Activated CD8-positive, alpha-beta memory T cell treated with anti-CD3 and anti-CD28 coated beads for 4 hours (primary cell): ENCODE data around the gene RNASE13.

Source experiments
- DNase-seq, 2 donors: peaks; one replicate each; pipeline ENCODE4 v3.0.0-alpha.2; 2020; ENCODE audit warnings: low read depth in 2 of 2

Gene RNASE13

DNA sequence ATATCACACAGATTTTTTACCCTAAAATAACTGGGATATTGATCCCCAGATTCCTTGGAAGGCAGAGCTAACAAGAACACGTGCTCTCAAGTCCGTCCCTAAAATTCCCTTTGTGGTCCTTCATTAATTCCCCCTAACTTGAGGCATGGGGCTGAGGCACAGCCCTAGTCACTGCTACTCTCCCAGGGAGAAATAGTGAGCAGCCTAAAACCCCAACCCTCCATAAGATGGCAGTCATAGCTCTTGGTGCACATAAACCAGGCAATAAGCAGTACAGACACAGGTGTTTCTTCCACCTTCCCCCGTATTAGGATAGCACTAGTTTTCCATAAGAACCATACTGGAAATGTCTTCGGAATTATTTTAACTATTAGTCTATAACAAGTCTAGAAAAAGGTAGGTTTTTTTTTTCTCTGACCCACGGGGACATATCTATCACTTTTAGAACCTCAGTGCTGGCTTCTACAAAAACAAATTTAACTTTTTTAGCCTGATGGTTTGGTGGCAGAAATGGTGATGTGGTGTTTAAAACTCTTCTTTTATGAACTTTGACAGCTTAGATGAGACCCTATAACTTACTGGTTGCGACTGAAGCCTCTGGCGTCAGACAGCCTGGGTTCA lies 32.4 kb upstream of the RNASE13 start:
- no peak for DNase-seq

DNA sequence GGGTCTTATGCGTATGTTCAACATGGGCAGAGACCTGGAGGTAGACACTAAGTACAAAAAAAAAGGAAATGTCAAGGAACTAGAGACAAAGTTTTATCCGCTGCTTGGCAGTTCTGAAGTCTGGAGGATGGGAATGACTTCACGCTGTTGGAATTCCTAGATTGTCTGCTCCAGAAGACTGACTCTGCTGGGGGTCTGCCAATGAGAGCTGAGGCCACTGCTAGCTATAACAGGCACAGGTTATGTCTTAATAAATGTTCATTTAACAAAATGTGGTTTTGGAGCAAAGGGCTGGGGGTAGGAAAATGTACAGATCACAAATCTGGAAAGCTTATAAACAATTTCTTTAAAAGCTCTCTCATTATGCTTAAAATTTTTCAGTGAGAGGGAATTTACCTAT lies 28.9 kb upstream of the RNASE13 start:
- no peak for DNase-seq

DNA sequence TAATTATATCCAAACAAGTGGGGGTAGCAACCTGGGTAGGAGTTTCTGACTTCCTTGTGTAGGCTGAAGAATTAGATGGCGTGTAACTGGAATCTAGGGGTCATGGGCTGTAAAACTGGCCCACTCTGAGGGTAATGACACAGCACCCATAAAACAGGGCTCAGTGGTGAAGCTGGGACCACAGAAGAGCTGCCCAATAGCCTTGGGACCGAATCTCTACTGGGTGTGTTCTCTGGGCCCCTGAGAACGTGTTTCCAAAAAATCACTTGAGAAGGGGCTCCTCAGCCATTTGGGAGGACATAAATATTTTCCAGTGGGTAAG lies 26.7 kb upstream of the RNASE13 start:
- DNase-seq, result no peak

DNA sequence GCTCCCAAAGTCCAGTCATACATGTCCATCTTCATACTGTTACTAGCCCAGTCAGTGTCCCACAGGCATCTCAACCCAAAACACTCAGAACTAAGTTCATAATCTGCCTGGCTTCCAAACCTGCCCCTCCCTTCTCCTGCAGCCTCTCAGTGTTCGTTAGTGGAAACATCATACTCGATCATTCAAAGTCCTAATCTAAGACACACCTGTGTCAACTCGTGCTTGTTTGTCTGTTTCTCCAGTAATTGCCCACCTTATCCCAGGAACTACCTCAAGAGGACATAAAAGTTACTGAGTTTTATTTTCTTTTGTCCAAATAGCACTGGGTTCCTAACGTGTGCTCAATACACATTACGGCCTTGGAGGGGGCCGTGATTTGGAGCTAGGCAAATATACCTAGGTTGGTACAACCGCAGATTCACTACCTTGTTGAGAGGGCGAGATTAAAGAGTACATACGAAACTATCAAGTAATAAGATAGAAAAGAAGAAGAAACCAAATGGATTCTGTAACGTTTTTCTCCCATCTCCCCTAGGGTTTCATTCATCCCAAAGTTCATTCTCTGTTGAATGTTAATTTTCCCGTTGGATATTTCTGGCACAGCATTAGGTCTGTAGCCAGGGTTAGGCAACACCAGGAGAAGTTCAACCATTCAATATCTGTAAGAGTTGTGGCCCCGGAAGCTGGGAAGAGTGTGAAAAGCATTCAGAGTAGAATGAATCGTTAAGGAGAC lies 26.2 kb upstream of the RNASE13 start:
- no peak for DNase-seq

DNA sequence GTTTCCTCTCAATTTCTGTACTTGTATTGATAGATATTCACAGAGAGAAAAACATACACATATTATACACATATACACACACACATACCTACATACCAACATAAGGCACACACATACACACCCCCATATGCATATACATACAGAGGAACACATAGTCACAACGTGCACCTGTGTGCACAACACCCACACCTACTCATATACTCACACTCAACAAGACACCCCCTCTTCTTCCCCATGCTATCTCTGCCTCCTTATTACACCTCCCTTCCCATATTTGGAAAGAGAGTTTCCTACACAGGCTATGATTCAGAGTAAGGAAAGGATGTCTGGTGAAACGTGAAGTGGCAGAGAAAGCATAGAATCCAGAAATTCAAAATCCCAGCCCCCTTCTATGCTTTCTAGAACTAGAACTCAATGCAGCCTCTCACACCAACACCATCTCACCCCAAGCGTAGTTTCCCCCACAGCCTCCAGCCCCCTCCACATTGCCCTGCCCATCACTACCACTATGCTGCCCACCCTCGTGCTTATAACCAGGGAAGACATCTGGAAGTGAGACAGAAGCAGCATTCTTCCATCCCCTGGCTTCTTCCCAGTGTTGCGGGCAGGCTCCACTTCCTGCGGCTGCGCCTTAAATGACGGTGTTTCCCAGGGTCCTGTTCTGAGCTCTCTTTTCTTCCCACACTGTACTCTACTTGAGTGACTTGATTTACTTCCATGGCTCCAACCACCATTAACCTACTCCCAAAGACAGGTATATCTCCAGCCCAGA lies 25.4 kb upstream of the RNASE13 start:
- DNase-seq, result no peak

DNA sequence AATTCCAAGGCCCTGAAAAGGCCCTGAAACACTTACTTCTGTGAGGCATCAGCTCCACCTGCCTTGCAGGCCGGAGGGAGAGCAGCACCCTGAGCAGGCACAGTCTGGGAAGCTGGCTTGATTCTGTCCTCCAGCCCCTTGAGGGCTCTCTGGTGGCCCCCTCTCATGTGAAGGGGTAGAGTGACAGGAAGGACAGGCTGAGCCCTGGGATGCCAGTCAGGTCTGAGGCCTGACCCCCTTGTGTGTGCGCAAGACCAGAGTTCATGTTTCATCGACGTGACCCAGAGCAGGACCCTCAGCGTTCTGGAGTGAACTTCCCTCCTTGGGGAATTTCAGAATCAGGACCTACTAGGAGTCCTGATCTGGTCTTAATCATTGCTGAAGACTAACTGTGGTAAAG lies 24.3 kb upstream of the RNASE13 start:
- DNase-seq, result no peak

DNA sequence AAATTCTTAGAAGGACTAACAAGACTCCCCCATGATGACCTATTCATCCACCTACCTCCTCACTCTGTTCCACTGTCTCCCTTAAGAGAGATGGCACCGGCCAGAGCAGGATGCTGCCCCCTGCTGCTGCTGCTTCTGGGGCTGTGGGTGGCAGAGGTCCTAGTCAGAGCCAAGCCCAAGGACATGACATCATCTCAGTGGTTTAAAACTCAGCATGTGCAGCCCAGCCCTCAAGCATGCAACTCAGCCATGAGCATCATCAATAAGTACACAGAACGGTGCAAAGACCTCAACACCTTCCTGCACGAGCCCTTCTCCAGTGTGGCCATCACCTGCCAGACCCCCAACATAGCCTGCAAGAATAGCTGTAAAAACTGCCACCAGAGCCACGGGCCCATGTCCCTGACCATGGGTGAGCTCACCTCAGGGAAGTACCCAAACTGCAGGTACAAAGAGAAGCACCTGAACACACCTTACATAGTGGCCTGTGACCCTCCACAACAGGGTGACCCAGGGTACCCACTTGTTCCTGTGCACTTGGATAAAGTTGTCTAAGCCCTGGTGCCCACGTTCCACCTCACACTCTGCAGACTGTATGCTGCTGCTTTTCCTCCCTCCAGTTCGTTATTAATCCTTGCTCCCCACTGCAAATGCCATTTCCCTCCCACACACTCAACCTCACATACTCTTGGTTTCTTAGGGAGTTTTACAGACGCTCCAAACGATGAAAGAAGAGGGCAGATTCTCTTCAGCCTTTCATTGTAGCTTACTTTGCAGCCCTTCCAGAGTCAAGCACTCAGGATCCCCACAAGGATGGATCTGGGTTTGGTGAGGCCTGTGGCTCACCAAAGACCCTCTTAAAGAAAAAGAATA lies 23.4 kb upstream of the RNASE13 start, which contains the start of gene RNASE8:
Gene RNASE8 (plus strand): TSS at position 20 of the 873 bp plus-strand sequence. CDS start 71 bp downstream, at position 91.
- no peak for DNase-seq

DNA sequence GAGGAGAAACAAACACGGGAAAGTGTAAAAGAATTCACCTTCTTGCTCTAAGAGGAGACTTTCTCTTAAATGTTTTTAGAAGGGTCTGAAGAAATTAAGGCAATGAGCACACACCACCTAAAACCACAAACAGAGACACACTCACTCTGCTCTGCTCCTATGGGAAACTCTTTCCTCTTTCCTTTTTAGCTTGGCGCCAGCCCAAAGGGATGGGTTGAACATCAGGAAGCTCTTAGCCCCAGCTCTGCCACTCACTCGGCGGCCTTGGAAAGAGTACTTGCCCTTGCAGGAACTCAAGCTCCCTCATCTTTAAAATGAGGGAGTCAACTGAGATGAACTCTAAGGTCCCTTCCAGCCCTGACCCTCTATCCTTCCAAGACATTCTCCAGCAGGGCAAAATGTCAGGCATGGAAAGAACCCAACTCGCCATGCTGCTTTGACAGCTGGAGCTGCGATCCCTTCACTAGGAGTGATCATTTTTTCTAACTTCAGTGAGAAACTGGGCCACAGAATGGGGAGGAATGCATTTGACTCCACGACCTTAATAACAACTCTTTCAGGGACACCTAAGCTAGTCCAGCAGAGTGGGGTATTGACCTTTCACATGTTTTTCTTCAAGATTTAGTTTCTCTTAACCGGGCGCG lies 22.0 kb upstream of the RNASE13 start:
- DNase-seq, result no peak

DNA sequence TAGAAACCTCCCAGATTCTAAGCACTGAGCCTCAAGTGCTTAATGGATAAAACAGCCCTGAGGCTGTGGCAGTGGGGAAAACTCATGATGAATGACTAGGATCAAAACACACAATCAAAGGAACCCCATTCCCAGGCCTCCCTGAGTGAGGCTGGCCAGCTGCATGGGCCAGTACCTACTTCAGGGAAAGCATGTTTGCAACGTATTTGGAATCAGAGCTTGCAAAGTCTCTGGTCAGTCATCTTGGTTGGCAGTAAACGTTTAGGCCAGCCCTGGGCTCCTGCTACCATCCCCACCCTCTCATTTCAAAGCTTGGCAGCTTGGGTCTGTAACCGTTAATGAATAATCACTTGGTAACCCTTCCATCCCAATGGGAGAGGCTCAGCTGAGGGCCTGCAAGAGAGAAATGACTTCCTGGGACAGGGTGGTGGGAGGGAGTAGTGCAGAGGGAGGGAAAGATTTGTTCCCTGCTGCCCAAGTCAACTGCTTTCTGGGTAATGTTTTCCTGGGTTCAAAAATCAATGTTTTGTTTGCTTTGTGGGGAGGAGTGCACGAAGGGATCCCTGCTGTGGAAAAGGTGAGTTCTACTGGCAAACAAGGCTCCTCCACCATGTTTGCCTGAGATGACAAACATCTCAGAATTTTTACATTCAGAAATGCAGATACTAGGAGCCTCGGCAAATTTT lies 21.0 kb upstream of the RNASE13 start:
- no peak for DNase-seq

DNA sequence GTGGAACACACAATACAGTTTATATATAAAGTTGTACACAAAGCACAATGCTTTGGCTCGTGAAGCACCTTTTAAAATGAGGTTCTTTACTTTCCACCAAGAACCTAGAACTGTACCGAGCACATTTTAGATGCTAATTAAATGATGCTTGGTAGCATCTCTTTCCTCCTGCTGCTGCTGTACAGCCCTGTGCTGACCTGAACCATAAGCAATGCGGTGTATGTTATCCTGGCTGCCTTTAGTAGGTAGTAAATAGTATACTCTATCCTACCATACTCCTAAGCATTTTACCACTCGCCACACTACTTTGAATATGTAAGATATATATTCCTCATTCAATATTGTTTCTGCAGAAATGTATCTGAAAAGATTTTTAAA lies 20.1 kb upstream of the RNASE13 start:
- DNase-seq, result no peak

DNA sequence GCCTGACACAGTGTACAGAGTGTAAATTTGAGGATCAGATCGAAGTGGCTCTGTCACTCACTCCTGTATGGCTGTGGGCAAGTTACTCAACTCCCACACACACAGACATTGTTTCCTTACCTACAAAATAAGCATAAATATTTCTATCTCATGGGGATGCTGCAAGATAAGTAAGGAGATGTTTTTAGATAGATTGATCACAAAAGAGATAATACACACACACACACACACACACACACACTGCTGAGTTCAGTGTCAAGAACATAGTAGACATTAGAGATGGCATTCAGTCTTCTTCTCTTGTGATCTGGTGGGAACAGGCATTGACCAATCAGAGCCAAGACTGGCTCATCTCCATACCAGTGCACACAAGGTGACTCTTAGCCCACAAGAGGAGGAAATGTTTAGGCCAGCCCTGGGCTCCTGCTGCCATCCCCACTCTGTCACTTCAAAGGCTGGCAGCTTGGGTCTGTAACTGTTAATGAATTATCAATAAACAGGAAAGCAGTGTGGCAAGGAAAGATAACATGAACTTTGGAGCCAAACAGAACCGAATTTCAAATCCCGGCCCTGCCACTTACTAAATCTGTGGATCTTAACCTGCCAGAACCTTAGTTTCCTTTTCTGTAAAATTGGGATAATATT lies 19.6 kb upstream of the RNASE13 start:
- no peak for DNase-seq

DNA sequence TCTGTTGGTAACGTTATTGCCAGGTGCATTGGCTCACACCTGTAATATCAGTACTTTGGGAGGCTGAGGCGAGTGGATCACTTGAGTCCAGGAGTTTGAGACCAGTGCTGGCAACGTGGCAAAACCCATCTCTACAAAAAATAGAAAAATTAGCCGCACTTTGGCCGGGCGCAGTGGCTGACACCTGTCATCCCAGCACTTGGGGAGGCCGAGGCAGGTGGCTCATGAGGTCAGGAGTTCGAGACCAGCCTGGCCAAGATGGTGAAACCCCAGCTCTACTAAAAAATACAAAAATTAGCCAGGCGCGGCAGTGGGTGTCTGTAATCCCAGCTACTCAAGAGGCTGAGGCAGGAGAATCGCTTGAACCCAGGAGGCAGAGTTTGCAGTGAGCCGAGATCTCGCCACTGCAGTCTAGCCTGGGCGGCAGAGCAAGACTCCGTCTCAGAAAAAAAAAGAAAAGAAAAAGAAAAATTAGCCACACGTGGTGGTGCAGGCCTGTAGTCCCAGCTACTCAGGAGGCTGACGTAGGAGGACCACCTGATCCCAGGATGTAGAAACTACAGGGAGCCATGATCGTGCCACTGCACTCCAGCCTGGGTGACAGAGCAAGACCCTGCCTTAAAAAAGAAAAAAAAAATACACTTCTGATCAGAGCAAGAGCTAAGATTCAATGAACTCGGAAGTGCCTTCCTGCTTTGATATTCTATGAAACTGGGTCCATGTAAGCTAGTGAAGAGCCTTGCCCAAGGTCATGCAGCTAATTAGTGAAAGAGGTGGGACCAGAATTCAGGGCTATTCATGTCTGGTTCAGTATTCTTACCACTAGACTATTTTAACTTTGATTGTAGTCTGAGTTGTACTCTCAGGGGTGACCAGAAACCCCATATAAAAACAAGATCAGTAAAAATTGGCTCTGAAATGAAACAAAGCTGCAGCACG lies 18.8 kb upstream of the RNASE13 start:
- no peak for DNase-seq

DNA sequence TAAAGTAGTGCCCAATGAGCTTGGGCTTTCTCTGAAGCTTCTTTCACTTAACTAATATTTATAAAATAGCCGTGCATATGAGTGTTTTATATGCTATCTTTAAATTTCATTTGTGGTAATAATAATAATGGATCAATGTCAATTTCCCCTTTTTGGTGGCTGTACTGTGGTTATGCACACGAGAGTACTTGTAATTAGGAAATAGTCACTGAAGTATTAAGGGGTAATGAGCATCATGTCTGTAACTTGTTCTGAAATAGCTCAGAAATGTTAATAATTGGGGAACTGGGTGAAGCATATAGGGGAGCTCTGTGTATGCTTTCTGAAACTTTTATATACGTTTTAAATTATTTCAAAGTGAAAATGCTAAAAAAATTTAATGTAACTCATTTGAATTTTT lies 16.0 kb upstream of the RNASE13 start:
- DNase-seq, result no peak

DNA sequence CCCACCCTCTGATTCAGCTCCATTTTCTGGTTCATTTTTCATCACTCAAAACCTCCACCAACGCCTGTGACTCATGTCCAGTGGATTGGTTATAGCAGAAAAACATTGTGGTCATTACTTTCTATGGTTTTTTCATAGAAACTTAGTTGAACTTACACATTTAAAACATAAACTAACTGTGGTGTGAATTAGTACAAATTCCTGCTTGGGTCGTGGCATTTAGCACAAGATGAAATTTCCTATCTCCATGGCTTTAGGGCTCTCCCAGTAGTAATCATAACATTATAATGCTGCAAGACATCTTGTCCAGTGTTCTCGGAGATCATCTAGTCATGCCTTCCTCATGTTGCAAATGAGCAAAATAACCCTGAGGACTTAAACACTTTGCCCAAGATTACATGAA lies 14.7 kb upstream of the RNASE13 start:
- no peak for DNase-seq

DNA sequence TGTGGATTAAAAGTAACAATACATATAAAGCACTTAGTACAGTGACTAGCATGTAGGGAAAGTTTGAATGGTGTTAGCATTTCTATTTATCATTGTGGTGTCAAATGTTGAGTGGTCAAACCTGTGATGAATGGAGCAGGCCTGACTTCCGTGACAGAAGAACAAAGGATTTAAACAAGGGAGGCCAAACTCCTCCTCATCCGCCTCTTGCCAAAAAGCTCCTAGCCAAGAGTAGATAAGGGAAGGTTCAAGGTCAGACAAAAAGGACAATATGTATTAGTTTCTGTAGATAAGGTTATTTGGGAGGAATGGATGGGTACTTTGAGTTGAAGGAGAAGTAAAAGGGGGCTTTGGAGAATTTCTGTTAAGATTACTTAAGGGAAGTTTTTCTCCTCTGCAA lies 14.0 kb upstream of the RNASE13 start:
- no peak for DNase-seq

DNA sequence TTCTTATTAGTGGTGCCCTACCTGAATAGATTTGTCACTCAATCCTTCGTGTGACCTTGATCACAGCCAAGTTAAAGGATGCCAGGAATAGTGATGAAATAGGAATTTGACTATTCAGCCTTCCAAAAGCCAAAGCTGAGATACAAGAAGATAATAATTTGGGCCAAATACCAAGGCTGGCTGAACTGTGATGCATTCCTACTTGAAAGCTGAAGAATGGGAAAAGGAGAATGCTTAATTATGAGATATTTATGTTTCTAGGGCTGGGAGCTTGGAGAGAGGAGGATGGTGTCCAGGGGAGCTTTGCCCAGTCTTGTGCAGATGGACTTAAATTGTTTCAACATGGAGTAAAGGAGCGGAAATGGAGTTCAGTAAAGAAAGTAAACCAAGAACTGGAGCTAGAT lies 12.8 kb upstream of the RNASE13 start:
- DNase-seq, result no peak

DNA sequence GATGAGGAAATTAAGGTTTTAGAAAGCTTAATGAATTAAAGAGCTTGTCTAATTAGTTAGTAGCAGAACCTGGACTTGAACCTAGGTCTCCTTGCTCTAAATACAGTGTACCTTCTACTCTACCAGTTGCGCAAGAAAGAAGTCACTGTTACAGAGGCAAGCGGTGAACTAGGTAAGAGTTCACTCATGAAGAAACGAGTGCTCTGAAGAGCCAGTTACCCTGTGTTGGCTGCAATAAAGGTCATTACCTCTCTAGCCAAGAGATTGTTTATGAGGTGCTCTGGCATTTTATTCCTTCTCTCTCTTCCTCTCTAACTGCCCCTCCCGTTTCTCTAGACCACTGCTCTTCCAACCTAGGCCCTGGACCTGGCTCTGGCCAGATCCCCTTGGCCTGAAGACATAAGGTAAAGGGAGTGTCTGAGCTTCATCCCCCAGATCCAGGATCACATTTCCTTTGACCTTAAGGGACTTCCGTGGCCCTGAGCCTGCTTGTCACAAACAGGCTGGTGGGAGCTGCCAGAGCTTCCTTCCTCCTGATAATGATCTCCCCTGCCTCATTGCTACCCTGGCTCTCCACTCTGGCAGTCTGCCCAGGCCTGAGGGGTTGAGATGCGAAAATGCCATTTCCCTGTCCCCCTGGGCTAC lies 9.5 kb upstream of the RNASE13 start:
- no peak for DNase-seq

DNA sequence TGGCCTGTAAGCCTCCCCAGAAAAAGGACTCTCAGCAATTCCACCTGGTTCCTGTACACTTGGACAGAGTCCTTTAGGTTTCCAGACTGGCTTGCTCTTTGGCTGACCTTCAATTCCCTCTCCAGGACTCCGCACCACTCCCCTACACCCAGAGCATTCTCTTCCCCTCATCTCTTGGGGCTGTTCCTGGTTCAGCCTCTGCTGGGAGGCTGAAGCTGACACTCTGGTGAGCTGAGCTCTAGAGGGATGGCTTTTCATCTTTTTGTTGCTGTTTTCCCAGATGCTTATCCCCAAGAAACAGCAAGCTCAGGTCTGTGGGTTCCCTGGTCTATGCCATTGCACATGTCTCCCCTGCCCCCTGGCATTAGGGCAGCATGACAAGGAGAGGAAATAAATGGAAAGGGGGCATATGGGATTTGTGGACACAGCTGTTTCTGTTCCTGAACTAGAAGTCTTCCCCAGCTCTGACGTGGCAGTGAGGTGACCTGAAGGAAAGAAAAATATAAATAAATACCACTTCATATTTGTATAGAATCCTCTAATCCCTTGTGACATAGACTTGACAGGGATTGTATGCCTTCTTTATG lies 8.9 kb upstream of the RNASE13 start:
- DNase-seq, result no peak
